HepG2 (cell line): ENCODE measurements around the gene GSK3B. TPM values are rescaled to one million over a fixed set of nuclear protein-coding genes. Genes with fewer than 3 reads are reported as not detected.
A peak's percentile ranks its signal among the peaks of the same experiment; 100 is the strongest.

Experiments used
- FOXO1 ChIP-seq: sonication (generic); formaldehyde crosslinking; IDR thresholded peaks from 2 replicates; pipeline ENCODE4 v1.4.0; 2020; ENCODE audit warnings: missing genetic modification reagents
- GTF3A ChIP-seq: sonication (generic); formaldehyde crosslinking; conservative IDR thresholded peaks from 2 replicates; pipeline ENCODE4 v1.4.0; 2020; ENCODE audit warnings: mild to moderate bottlenecking, missing genetic modification reagents
- HNRNPK ChIP-seq: fragments of 200-400 bp; formaldehyde crosslinking; IDR thresholded peaks from 2 replicates; pipeline ENCODE4 v1.6.1; 2018; ENCODE audit warnings: low read length, low read depth, moderate library complexity, mild to moderate bottlenecking; ENCODE audit not compliant: poor library complexity, severe bottlenecking
- HOXA9 ChIP-seq: sonication (generic); formaldehyde crosslinking; IDR thresholded peaks from 2 replicates; pipeline ENCODE4 v1.8.1; 2022; ENCODE audit warnings: missing genetic modification reagents, mild to moderate bottlenecking, moderate library complexity, borderline replicate concordance
- JUNB ChIP-seq: sonication (generic); formaldehyde crosslinking; IDR thresholded peaks from 2 replicates; pipeline ENCODE4 v1.8.0; 2022; ENCODE audit warnings: missing genetic modification reagents, mild to moderate bottlenecking, borderline replicate concordance
- KAT2B ChIP-seq: fragments of 150-350 bp; IDR thresholded peaks from 2 replicates; pipeline ENCODE4 v1.6.1; 2014; ENCODE audit warnings: low read depth, low read length, borderline replicate concordance
- MAFG ChIP-seq: sonication (generic); formaldehyde crosslinking; IDR thresholded peaks from 2 replicates; pipeline ENCODE4 v1.5.1; 2020; ENCODE audit warnings: mild to moderate bottlenecking, missing genetic modification reagents
- MIER3 ChIP-seq: IDR thresholded peaks from 2 replicates; pipeline ENCODE4 v1.6.1; 2016; ENCODE audit warnings: missing compliant biosample characterization, borderline replicate concordance
- NAIF1 ChIP-seq: sonication (generic); formaldehyde crosslinking; IDR thresholded peaks from 2 replicates; pipeline ENCODE4 v1.5.0; 2020; ENCODE audit warnings: mild to moderate bottlenecking, missing genetic modification reagents, borderline replicate concordance
- PTBP1 ChIP-seq: fragments of 200-400 bp; formaldehyde crosslinking; IDR thresholded peaks from 2 replicates; pipeline ENCODE4 v1.6.1; 2018; ENCODE audit warnings: low read length, low read depth; ENCODE audit not compliant: poor library complexity, severe bottlenecking
- RFXANK ChIP-seq: IDR thresholded peaks from 2 replicates; pipeline ENCODE4 v1.6.1; 2016
- SMARCE1 ChIP-seq: fragments of 450-650 bp; IDR thresholded peaks from 2 replicates; pipeline ENCODE4 v1.6.1; 2017; ENCODE audit warnings: borderline replicate concordance
- SRSF4 ChIP-seq: fragments of 200-400 bp; formaldehyde crosslinking; IDR thresholded peaks from one replicate; pipeline ENCODE4 v1.6.1; 2018; ENCODE audit warnings: mild to moderate bottlenecking, low read depth, low read length, moderate library complexity; ENCODE audit not compliant: poor library complexity, severe bottlenecking
- TBL1XR1 ChIP-seq: fragments of 150-350 bp; IDR thresholded peaks from 2 replicates; pipeline ENCODE4 v1.6.1; 2014; ENCODE audit warnings: borderline replicate concordance, low read length; ENCODE audit not compliant: partially characterized antibody
- TBX3 ChIP-seq: fragments of 450-650 bp; IDR thresholded peaks from 2 replicates; pipeline ENCODE4 v1.6.1; 2017; ENCODE audit warnings: antibody characterized with exemption, mild to moderate bottlenecking, inconsistent platforms, borderline replicate concordance
- YEATS2 ChIP-seq: sonication (generic); formaldehyde crosslinking; IDR thresholded peaks from 2 replicates; pipeline ENCODE4 v1.4.0; 2020; ENCODE audit warnings: missing genetic modification reagents, borderline replicate concordance
- ZBTB42 ChIP-seq: sonication (generic); formaldehyde crosslinking; IDR thresholded peaks from 2 replicates; pipeline ENCODE4 v1.5.0; 2020; ENCODE audit warnings: mild to moderate bottlenecking, missing genetic modification reagents
- ZFP1 ChIP-seq: IDR thresholded peaks from 2 replicates; pipeline ENCODE4 v1.6.1; 2016
- ZNF296 ChIP-seq: sonication (generic); formaldehyde crosslinking; conservative IDR thresholded peaks from 2 replicates; pipeline ENCODE4 v1.5.0; 2020; ENCODE audit warnings: mild to moderate bottlenecking, missing genetic modification reagents
- ZNF451 ChIP-seq: sonication (generic); formaldehyde crosslinking; IDR thresholded peaks from 2 replicates; pipeline ENCODE4 v1.5.0; 2020; ENCODE audit warnings: mild to moderate bottlenecking, missing genetic modification reagents
- polyA plus RNA-seq, 8 experiments: library from polyadenylated mRNA; depleted of rRNA in 3 of 8; stranded (reverse) in 7 of 8; unstranded in 1 of 8; fragments of >200 nt; fragmentation: Illumina TruSeq in 4 of 8; extraction: Trizol in 4 of 8; gene quantifications; 2 replicates each; pipeline versions ENCODE4 v1.2.1 to v1.2.3, GENCODE V29; 2011 to 2016; ENCODE audit warnings: low read depth in 4 of 8, missing spikeins in 1 of 8, mixed read lengths in 1 of 8; ENCODE audit not compliant: insufficient read depth in 1 of 8
- total RNA-seq, 5 experiments: library from RNA; depleted of rRNA; stranded (reverse); fragments of >200 nt; fragmentation: Illumina TruSeq; extraction: Trizol; gene quantifications; 2 replicates each; pipeline ENCODE4 v1.2.3, GENCODE V29; 2016; ENCODE audit warnings: low read depth in 1 of 5
- TF ChIP-seq, protein P1 (sequence below): sonication (generic); formaldehyde crosslinking; IDR thresholded peaks from 2 replicates; pipeline ENCODE4 v1.4.0; 2020; ENCODE audit warnings: missing genetic modification reagents
- TF ChIP-seq, protein P2 (sequence below): sonication (generic); formaldehyde crosslinking; IDR thresholded peaks from 2 replicates; pipeline ENCODE4 v1.4.0; 2020; ENCODE audit warnings: missing genetic modification reagents, borderline replicate concordance
- TF ChIP-seq, protein P3 (sequence below): sonication (generic); formaldehyde crosslinking; IDR thresholded peaks from 2 replicates; pipeline ENCODE4 v1.5.1; 2020; ENCODE audit warnings: missing genetic modification reagents, mild to moderate bottlenecking, borderline replicate concordance

GSK3B gene
- total and polyA plus RNA-seq, 2 of the 13 experiments (the other 11 are each of a cell fraction or from before 2014, with no cell fraction given) = 22.3 to 30.1 TPM

DNA sequence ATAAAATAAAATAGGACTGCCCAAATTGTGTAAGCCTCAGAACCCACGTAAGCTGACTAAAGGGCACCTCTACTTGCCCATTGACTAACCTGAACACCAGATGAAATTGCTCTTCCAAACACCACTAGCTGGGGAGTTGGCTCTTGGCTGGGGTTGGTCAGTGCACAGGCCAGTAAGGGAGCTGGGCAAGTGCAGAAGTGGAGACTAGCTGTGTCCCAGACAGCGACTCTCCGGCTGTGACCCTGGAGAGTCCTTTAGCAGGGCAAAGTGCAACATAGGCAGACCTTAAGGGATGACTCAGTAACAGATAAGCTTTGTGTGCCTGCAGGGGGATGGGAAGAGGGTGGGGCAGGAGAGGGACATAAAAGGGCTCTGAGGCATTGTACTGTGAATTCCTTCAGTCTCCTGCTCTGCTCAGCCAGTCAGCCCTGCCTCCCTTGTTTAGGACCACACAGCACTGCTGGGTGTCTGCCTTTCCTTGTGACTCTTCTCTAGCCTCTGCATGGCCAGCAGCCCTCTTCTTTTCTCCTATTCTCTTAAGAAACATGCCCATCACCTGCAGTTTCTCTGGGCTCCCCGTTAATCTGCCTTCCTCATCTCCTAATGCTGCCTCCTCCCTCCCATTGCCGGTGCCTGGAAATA is 299.2 kb downstream of the GSK3B start (continued):
- TF ChIP-seq JUNB (CRISPR knock-in tag) = peak; percentile 92
- peak; percentile 41 for TF ChIP-seq HNRNPK
- no peak for TF ChIP-seq ZNF451 (CRISPR knock-in tag)
- TF ChIP-seq NAIF1 (CRISPR knock-in tag) = 0 out of 2 replicates have a peak, but pooled peaks have one; percentile 51
- no peak for TF ChIP-seq MAFG (CRISPR knock-in tag)
- peak; percentile 80; the same call in 1 of the 2 replicates for TF ChIP-seq MIER3 (CRISPR knock-in tag)
- peak; percentile 70 for TF ChIP-seq FOXO1 (CRISPR knock-in tag)
- TF ChIP-seq YEATS2 = peak; percentile 63; the same call in 1 of the 2 replicates
- no peak for TF ChIP-seq SRSF4
- TF ChIP-seq, protein P1, sequence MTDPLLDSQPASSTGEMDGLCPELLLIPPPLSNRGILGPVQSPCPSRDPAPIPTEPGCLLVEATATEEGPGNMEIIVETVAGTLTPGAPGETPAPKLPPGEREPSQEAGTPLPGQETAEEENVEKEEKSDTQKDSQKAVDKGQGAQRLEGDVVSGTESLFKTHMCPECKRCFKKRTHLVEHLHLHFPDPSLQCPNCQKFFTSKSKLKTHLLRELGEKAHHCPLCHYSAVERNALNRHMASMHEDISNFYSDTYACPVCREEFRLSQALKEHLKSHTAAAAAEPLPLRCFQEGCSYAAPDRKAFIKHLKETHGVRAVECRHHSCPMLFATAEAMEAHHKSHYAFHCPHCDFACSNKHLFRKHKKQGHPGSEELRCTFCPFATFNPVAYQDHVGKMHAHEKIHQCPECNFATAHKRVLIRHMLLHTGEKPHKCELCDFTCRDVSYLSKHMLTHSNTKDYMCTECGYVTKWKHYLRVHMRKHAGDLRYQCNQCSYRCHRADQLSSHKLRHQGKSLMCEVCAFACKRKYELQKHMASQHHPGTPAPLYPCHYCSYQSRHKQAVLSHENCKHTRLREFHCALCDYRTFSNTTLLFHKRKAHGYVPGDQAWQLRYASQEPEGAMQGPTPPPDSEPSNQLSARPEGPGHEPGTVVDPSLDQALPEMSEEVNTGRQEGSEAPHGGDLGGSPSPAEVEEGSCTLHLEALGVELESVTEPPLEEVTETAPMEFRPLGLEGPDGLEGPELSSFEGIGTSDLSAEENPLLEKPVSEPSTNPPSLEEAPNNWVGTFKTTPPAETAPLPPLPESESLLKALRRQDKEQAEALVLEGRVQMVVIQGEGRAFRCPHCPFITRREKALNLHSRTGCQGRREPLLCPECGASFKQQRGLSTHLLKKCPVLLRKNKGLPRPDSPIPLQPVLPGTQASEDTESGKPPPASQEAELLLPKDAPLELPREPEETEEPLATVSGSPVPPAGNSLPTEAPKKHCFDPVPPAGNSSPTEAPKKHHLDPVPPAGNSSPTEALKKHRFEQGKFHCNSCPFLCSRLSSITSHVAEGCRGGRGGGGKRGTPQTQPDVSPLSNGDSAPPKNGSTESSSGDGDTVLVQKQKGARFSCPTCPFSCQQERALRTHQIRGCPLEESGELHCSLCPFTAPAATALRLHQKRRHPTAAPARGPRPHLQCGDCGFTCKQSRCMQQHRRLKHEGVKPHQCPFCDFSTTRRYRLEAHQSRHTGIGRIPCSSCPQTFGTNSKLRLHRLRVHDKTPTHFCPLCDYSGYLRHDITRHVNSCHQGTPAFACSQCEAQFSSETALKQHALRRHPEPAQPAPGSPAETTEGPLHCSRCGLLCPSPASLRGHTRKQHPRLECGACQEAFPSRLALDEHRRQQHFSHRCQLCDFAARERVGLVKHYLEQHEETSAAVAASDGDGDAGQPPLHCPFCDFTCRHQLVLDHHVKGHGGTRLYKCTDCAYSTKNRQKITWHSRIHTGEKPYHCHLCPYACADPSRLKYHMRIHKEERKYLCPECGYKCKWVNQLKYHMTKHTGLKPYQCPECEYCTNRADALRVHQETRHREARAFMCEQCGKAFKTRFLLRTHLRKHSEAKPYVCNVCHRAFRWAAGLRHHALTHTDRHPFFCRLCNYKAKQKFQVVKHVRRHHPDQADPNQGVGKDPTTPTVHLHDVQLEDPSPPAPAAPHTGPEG = no peak
- TF ChIP-seq ZFP1 (CRISPR knock-in tag) = peak; percentile 55; the same call in 1 of the 2 replicates
- no peak for TF ChIP-seq ZNF296 (CRISPR knock-in tag)
- peak; percentile 65 for TF ChIP-seq TBL1XR1
- TF ChIP-seq SMARCE1 = 0 out of 2 replicates have a peak, but pooled peaks have one; percentile 9
- no peak; the same call in 1 of the 2 replicates for TF ChIP-seq TBX3
- TF ChIP-seq KAT2B = no peak
- TF ChIP-seq, protein P2, sequence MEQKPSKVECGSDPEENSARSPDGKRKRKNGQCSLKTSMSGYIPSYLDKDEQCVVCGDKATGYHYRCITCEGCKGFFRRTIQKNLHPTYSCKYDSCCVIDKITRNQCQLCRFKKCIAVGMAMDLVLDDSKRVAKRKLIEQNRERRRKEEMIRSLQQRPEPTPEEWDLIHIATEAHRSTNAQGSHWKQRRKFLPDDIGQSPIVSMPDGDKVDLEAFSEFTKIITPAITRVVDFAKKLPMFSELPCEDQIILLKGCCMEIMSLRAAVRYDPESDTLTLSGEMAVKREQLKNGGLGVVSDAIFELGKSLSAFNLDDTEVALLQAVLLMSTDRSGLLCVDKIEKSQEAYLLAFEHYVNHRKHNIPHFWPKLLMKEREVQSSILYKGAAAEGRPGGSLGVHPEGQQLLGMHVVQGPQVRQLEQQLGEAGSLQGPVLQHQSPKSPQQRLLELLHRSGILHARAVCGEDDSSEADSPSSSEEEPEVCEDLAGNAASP (CRISPR knock-in tag) = peak; percentile 84; the same call in 1 of the 2 replicates
- no peak for TF ChIP-seq ZBTB42 (CRISPR knock-in tag)
- no peak for TF ChIP-seq RFXANK (CRISPR knock-in tag)
- TF ChIP-seq PTBP1 = no peak
- TF ChIP-seq HOXA9 (CRISPR knock-in tag) = no peak
- TF ChIP-seq, protein P3, sequence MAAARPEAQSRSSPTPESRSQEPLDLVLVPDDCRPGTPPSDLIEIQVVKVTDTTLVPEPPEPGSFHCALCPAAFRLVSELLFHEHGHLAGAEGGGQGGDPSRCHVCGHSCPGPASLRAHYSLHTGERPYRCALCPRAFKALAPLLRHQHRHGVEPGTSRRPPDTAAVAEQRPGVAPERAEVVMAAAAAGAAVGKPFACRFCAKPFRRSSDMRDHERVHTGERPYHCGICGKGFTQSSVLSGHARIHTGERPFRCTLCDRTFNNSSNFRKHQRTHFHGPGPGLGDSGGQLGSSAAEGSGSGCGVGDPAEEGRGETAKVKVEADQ (CRISPR knock-in tag) = no peak
- TF ChIP-seq GTF3A (CRISPR knock-in tag) = no peak
